Measurements from ENCODE around the gene IFRD2.
A peak's percentile ranks its signal among the peaks of the same experiment; 100 is the strongest.
"Not testable (repeated sequence)": the region's sequence is repeated elsewhere in the genome, so short reads cannot be mapped to it uniquely, and the experiment has no call there.

The IFRD2 gene

DNA sequence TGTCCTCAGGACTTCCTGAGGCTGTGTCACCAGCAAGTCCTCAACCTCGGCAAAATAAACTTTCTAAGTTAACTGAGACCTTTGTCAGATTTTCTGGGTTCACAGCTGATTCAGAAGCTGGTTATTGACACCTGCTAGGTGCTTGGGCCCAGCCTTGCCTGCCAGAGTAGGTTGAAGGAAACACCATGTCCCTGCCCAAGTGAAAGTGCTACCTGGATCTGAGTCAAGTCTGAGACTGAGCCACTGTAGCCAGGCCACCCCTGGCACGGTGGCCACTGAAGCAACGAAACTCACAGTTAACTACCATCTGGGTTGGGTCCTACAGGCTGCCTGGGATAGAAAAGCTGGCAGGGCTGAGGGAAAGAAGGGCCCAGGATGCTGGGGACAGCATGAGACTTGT, 22.1 kb upstream of the IFRD2 start:
- Histone ChIP-seq H3K4me3 (ENCODE audit: low read depth, low read length) (no peak overlapping the region), H3K27me3 (ENCODE audit: control insufficient read depth, insufficient read depth, low read length) (no peaks in the 10 kb centered on the region), H3K36me3 (ENCODE audit: control insufficient read depth, insufficient read depth, low read length) (peaks cover 27% of the 10 kb centered on the region), H3K9me3 (ENCODE audit: control insufficient read depth, insufficient read depth, low read length) (peaks cover 3% of the 10 kb centered on the region), H3K9ac (ENCODE audit: low read depth, low read length) (no peak overlapping the region), H3K4me1 (ENCODE audit: control insufficient read depth, insufficient read depth, low read length) (no peaks in the 10 kb centered on the region)

DNA sequence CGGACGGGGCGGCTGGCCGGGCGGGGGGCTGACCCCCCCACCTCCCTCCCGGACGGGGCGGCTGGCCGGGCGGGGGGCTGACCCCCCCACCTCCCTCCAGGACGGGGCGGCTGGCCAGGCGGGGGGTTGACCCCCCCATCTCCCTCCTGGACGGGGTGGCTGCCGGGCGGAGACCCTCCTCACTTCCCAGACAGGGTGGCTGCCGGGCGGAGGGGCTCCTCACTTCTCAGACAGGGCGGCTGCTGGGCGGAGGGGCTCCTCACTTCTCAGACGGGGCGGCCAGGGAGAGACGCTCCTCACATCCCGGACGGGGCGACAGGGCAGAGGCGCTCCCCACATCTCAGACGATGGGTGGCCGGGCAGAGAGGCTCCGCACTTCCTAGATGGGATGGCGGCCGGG, 19.8 kb upstream of the IFRD2 start:
- H3K36me3 ChIP-seq (ENCODE audit: control insufficient read depth, insufficient read depth, low read length); H3K4me3 ChIP-seq (ENCODE audit: low read depth, low read length); H3K4me1 ChIP-seq (ENCODE audit: control insufficient read depth, insufficient read depth, low read length); H3K9ac ChIP-seq (ENCODE audit: low read depth, low read length); H3K9me3 ChIP-seq (ENCODE audit: control insufficient read depth, insufficient read depth, low read length); H3K27me3 ChIP-seq (ENCODE audit: control insufficient read depth, insufficient read depth, low read length): not testable (repeated sequence)

DNA sequence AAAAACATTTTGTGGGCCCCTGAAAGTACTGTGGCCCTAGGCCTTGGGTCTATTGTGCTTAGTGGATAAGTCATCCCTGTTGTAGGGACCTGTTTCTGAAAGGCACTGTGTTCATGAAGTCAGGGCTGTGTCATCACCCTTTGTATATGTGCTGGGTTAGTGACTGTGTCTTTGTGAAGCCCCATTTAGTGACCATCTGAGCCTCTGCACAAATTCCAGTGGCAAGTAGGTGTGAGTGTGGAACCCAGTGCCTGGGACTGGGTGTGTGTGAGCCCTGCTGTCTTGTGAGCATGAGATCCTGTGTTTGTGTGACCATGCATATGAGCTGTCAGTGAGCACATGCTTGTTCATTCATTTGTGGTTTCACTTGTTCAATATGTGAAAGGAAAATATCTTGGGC, 12.4 kb upstream of the IFRD2 start:
- no peak overlapping the region for H3K9ac ChIP-seq (ENCODE audit: low read depth, low read length)
- H3K9me3 ChIP-seq (ENCODE audit: control insufficient read depth, insufficient read depth, low read length): peaks cover under 1% of the 10 kb centered on the region
- H3K27me3 ChIP-seq (ENCODE audit: control insufficient read depth, insufficient read depth, low read length): no peaks in the 10 kb centered on the region
- H3K36me3 ChIP-seq (ENCODE audit: control insufficient read depth, insufficient read depth, low read length): no peaks in the 10 kb centered on the region
- peaks cover 3% of the 10 kb centered on the region for H3K4me1 ChIP-seq (ENCODE audit: control insufficient read depth, insufficient read depth, low read length)
- H3K4me3 ChIP-seq (ENCODE audit: low read depth, low read length): no peak overlapping the region

DNA sequence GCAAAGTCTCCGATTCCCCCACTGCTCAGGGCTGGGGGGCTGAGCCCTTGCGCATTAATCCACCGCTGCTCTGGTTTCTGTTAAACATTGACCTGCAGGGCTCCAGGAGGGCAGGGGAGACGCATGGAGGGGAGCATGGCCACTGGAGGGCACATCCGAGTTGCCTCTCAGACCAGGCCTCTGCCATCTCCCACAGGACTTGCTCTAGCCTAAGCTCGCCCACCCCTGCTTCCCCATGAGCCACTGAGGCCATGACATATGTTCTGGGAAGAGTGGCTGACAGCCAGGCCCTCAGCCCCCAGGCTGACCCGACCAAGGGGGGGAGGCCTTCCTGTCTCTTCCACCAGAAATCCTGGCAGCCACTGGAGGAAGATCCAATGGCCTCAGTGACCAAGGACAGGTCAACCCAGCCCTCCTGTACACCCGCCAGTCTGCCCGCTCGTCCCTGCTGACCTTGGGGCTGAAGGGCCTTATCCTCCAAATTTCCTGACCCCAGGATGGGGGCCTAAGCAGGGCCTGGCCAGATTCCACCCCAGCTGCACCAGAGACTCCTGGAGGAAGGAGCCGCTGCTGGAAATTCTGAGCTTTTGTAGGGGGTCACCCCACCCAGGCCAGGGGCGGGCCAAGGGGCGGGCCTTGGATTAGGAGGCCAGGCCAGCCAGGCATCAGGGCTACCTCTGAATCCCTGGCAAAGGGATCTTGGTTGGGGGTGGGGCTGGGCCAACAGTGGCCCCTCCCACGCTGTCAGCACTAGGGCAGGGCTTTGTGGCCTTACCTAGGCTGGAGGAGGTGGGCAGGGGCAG, 11.0 kb upstream of the IFRD2 start, which contains the start of gene HYAL1:
Gene HYAL1 (minus strand): TSS at position 562 of the 803 bp plus-strand sequence. CDS start 618 bp downstream, outside the sequence.
- Histone ChIP-seq H3K27me3 (ENCODE audit: control insufficient read depth, insufficient read depth, low read length) (no peaks in the 10 kb centered on the region), H3K4me3 (ENCODE audit: low read depth, low read length) (no peak within 1 kb of the TSS), H3K9me3 (ENCODE audit: control insufficient read depth, insufficient read depth, low read length) (no peaks in the 10 kb centered on the region), H3K9ac (ENCODE audit: low read depth, low read length) (peak within 1 kb of the TSS; percentile 47), H3K4me1 (ENCODE audit: control insufficient read depth, insufficient read depth, low read length) (peaks cover 3% of the 10 kb centered on the region), H3K36me3 (ENCODE audit: control insufficient read depth, insufficient read depth, low read length) (no peaks in the 10 kb centered on the region)

DNA sequence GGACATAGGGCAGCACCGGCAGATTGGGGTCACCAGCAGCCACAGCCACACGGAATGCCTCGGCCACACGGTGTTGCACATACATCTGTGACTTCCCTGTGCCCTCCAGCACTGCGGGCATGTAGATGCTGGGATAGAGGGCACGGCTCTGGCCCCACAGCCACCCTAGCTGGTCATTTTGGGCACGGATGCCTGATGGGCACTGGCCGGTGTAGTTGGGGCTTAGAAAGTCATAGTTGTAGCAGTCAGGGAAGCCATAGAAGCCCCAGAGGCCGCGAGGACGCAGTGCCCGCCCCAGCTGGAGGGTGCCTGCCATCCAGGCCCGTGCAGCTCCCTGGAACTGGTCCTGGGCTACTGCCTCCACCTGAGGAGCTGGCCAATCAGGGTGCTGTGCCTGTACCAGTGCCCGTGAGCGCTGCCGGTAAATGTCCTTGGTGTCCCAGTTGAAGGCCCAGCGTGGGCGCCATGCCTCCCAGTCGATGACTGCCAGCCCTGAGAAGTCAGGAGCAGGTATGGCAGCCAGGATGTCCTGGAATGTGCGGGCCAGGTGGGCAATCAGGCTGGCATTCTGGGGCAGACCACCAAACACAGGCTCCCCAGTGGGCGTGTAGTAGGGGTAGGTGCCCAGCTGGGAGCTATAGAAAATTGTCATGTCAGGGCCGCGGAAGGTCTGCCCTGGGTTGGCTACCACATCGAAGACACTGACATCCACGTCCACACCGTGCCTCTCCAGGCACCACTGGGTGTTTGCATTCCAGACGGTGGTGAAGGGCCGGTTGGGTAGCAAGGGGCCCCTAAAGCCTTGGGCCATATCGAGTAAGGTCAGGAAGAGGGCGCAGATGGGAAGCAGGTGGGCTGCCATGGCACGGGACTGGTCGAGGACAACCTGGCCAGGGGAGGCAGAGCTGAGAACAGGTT, 10.1 kb upstream of the IFRD2 start:
- Histone ChIP-seq H3K27me3 (ENCODE audit: control insufficient read depth, insufficient read depth, low read length) (no peaks in the 10 kb centered on the region), H3K4me3 (ENCODE audit: low read depth, low read length) (no peak overlapping the region), H3K9ac (ENCODE audit: low read depth, low read length) (no peak overlapping the region), H3K9me3 (ENCODE audit: control insufficient read depth, insufficient read depth, low read length) (no peaks in the 10 kb centered on the region), H3K4me1 (ENCODE audit: control insufficient read depth, insufficient read depth, low read length) (peaks cover 3% of the 10 kb centered on the region), H3K36me3 (ENCODE audit: control insufficient read depth, insufficient read depth, low read length) (no peaks in the 10 kb centered on the region)

DNA sequence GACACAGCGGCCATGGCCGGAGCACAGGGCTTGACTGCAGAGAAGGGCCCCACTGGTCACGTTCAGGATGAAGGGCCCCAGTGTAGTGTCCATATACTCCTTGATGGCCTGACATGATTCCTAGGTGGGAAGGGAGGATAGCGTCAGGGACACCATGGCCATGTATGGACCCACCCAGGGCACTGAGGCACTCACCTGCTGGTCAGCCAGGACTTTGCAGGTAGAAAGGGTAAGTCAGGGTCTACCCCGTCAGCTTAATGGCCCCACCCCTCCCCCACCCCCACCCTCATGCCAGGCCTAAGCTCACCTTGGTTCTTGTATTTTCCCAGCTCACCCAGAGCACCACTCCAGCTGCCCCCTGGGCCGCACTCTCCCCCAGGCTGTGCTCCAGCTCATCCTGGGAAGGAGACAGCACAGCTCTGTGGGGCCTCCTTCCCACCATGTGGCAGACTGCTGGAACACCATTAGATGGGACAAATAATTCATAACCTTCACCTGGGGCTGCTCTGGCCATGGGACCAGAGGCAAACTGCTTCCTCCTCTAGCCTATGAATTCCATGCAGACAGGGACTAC, 8.5 kb upstream of the IFRD2 start:
- Histone ChIP-seq H3K4me3 (ENCODE audit: low read depth, low read length) (no peak overlapping the region), H3K36me3 (ENCODE audit: control insufficient read depth, insufficient read depth, low read length) (peaks cover 2% of the 10 kb centered on the region), H3K9ac (ENCODE audit: low read depth, low read length) (no peak overlapping the region), H3K9me3 (ENCODE audit: control insufficient read depth, insufficient read depth, low read length) (no peaks in the 10 kb centered on the region), H3K27me3 (ENCODE audit: control insufficient read depth, insufficient read depth, low read length) (no peaks in the 10 kb centered on the region), H3K4me1 (ENCODE audit: control insufficient read depth, insufficient read depth, low read length) (peaks cover 3% of the 10 kb centered on the region)

DNA sequence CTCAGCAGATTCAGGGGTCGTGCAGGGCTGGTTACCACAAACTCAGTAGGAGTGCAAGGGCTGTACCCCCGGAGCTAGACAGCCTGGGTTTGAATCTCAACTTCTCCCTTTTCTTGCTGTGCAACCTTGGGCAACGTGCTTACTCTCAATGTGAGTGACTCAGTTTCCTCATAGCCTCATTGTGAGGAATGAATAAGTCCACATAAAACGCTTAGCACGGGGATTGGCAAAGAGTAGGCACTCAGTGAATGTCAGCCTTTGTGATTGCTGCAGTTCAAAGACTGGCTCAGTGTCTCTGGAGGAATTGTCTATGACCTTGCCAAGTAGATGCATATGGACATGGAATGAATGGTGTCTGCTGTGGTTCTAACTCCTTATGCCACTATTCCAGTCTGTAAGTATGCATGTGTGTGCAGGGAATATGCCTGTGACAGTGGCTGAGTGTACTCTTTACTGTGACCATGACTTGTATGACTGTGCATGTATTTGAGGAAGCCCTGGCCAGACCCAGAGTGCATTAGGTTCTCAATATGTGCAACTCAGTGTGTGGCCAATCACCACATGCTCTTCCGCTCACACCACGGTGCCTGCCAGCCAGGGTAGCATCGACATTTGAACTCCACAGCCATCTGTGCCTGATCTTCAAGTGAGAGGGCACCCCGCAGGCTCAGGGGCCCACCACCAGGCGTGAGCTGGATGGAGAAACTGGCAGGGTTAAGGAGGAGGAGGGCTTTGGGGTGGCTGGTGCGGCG, 7.9 kb upstream of the IFRD2 start:
- Histone ChIP-seq H3K4me1 (ENCODE audit: control insufficient read depth, insufficient read depth, low read length) (peaks cover 3% of the 10 kb centered on the region), H3K36me3 (ENCODE audit: control insufficient read depth, insufficient read depth, low read length) (peaks cover 2% of the 10 kb centered on the region), H3K9me3 (ENCODE audit: control insufficient read depth, insufficient read depth, low read length) (no peaks in the 10 kb centered on the region), H3K27me3 (ENCODE audit: control insufficient read depth, insufficient read depth, low read length) (no peaks in the 10 kb centered on the region), H3K4me3 (ENCODE audit: low read depth, low read length) (peak overlapping the region; percentile 45), H3K9ac (ENCODE audit: low read depth, low read length) (peak overlapping the region; percentile 76)

DNA sequence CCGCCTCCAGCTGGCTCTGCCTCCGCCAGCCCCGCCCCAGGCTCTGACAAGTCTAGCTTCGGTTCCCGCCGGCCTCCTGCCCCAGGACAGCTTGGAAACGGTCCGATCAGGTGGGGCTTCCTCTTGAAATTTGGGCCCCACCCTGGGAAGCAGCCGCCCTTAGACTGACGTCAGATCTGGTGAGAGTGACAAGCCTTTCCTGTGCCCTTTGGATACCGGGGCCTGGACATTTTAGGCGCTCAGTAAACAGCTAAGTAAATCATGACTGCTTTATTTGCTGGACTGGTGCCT, 7.4 kb upstream of the IFRD2 start:
- Histone ChIP-seq H3K9ac (ENCODE audit: low read depth, low read length) (peak overlapping the region; percentile 76), H3K4me1 (ENCODE audit: control insufficient read depth, insufficient read depth, low read length) (peaks cover 3% of the 10 kb centered on the region), H3K9me3 (ENCODE audit: control insufficient read depth, insufficient read depth, low read length) (no peaks in the 10 kb centered on the region), H3K27me3 (ENCODE audit: control insufficient read depth, insufficient read depth, low read length) (no peaks in the 10 kb centered on the region), H3K4me3 (ENCODE audit: low read depth, low read length) (peak overlapping the region; percentile 45), H3K36me3 (ENCODE audit: control insufficient read depth, insufficient read depth, low read length) (peaks cover 2% of the 10 kb centered on the region)

DNA sequence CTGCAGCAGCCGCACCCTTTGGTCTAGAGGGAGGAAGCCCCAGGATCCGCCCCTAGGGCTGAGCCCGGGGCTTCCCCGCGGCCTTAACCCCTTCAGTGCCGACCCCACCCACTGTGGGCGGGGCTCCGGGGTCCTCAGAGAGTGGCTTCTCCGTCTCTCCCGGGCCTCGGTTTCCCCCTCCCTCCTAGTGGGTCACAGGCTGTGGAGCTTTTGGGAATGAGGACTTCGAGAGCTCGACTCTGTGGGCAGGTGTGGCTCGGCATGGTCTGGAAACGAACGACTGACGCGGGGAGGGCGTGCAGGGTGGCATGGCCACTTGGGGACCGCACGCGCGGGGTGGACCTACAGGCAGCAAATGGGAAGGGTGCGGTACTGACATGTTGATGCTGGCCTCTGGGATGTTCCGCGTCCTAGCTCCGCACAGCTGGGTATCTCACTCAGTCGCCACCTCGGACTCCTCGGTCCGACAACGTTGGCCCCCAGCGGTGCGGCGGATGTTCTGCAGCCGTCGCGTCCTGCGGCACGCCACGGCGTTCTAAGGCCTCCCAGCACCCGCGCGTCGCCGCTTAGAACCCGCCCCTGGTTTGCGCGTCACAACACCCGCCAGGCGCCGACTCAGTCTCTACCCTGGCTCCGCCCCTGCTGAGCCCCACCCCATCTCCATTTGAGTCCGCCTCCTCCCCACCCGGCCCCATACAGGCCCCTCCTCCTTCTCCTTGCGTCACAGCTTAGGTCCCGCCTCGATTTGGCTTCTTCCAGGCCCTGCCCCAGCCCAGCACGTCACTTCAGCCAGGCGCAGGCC, 6.8 kb upstream of the IFRD2 start, which contains the start of the genes HYAL3 and NAA80:
Gene HYAL3 (minus strand): TSS at position 570 of the 802 bp plus-strand sequence. CDS start 3,803 bp downstream, outside the sequence.
Gene NAA80 (minus strand): TSS at position 570 of the 802 bp plus-strand sequence. CDS start 1,942 bp downstream, outside the sequence.
- peaks cover 3% of the 10 kb centered on the region for H3K4me1 ChIP-seq (ENCODE audit: control insufficient read depth, insufficient read depth, low read length)
- H3K27me3 ChIP-seq (ENCODE audit: control insufficient read depth, insufficient read depth, low read length): no peaks in the 10 kb centered on the region
- no peaks in the 10 kb centered on the region for H3K9me3 ChIP-seq (ENCODE audit: control insufficient read depth, insufficient read depth, low read length)
- H3K9ac ChIP-seq (ENCODE audit: low read depth, low read length): peak within 1 kb of the TSS; percentile 76
- H3K36me3 ChIP-seq (ENCODE audit: control insufficient read depth, insufficient read depth, low read length): peaks cover 2% of the 10 kb centered on the region
- peak within 1 kb of the TSS; percentile 90 for H3K4me3 ChIP-seq (ENCODE audit: low read depth, low read length)

DNA sequence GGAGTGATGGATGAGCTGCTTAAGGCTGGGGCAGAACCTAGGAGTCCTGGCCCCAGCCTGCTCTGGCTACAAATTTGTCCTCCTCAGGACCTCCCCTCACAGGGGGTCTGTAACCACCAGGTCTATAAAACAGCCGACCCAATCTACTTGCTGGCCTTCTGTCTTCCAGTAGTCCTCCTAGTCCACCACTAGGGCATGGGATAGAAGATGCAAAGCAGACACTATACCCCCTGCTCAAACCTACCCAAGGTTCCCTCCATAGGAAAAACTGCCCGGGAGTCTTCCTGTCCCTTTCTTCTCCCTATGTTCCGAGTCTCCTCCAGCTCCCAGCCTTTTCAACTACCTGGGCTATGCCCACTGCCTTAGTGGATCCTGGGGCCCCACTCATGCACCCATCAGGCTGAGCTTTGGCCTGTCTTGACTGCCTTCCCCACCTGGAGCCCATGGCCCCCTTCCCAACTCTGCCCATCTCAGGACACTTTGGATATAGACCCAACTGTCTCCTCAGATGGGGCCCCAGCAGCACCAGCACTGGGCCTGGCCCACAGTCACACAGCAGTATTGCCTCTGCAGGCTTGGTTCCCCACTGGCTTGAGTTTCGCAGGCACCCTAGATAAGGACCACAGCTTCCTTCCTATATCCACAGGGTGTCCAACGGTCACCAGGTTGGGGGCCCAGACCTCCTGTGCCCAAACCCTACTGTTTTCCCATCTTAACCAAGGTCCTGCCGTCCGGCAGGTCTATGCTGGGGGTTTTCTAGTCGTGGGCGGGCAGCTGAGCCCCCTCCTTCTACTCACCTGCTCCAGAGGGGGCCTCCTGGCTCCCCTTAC, 5.9 kb upstream of the IFRD2 start:
- H3K4me1 ChIP-seq (ENCODE audit: control insufficient read depth, insufficient read depth, low read length): no peaks in the 10 kb centered on the region
- H3K4me3 ChIP-seq (ENCODE audit: low read depth, low read length): peak overlapping the region; percentile 90
- H3K27me3 ChIP-seq (ENCODE audit: control insufficient read depth, insufficient read depth, low read length): no peaks in the 10 kb centered on the region
- no peaks in the 10 kb centered on the region for H3K9me3 ChIP-seq (ENCODE audit: control insufficient read depth, insufficient read depth, low read length)
- no peak overlapping the region for H3K9ac ChIP-seq (ENCODE audit: low read depth, low read length)
- peaks cover 2% of the 10 kb centered on the region for H3K36me3 ChIP-seq (ENCODE audit: control insufficient read depth, insufficient read depth, low read length)

Data from iPS-15b (cell line).